K562 (cell line): Measurements from ENCODE around the gene BCR. TPM values are rescaled to one million over a fixed set of nuclear protein-coding genes. Genes with fewer than 3 reads are reported as not detected.

Experiments used
- ATAC-seq: fragments of 200-7000 bp; cut with Tn5 transposase; 3 replicates; pipeline ENCODE4 v1.9.1; 2020; ENCODE audit warnings: moderate library complexity
- BruUV-seq: library from RNA; stranded (reverse); fragments of 400-500 nt; replicated peaks from 2 replicates; lab custom pipeline; 2021; lab: Mats Ljungman, UMichigan
- CTCF ChIA-PET: fragments of 300-600 bp; formaldehyde crosslinking; extraction: SDS; loops from one replicate; lab custom pipeline; 2021; ENCODE audit warnings: low intra/inter-chr PET ratio; lab: Yijun Ruan, JAX
- POLR2A ChIA-PET: fragments of 300-600, 350-650 bp; sonication (Branson Sonifier 250); formaldehyde crosslinking; extraction: SDS; loops from one replicate; lab custom pipeline; 2021; ENCODE audit warnings: antibody characterized with exemption, inconsistent platforms; lab: Yijun Ruan, JAX
- DNase-seq, 4 experiments: peaks; one replicate each; pipeline versions ENCODE4 v3.0.0 to v3.0.0-alpha.2; 2011 to 2018; ENCODE audit warnings: low spot score in 3 of 4, mixed read lengths in 3 of 4; ENCODE audit errors: extremely low read depth in 1 of 4
- FAIRE-seq: peaks from 2 replicates; lab custom pipeline; 2011; peaks lifted over from hg19 to GRCh38; lab: Jason Lieb, UNC
- H2AFZ ChIP-seq: 2 replicates; pipeline ENCODE4 v1.6.0; 2011; ENCODE audit warnings: low read depth, low read length, control low read depth, inconsistent platforms
- H3K27ac ChIP-seq: fragments of 200-600 bp; 3 replicates; pipeline ENCODE4 v1.8.0; 2011; ENCODE audit warnings: low read depth, mild to moderate bottlenecking, control low read depth, inconsistent platforms, low read length, moderate library complexity, mixed read lengths; ENCODE audit errors: extremely low read depth
- H3K27me3 ChIP-seq, 2 experiments: fragments of 300-600 bp in 1 of 2; 2 replicates in 1 of 2; 3 replicates in 1 of 2; pipeline versions ENCODE4 v1.6.0 to v1.8.0; 2011; ENCODE audit warnings: inconsistent platforms in 2 of 2, low read length in 2 of 2, mild to moderate bottlenecking in 1 of 2, mixed read lengths in 1 of 2, moderate library complexity in 1 of 2; ENCODE audit not compliant: control insufficient read depth in 2 of 2, insufficient read depth in 2 of 2
- H3K36me3 ChIP-seq: fragments of 300-600 bp; 3 replicates; pipeline ENCODE4 v1.8.0; 2011; ENCODE audit warnings: mild to moderate bottlenecking, low read length, inconsistent platforms; ENCODE audit not compliant: control insufficient read depth, insufficient read depth
- H3K4me1 ChIP-seq, 2 experiments: fragments of 200-600 bp in 1 of 2; replicated peaks in 1 of 2; 2 replicates in 1 of 2; 3 replicates in 1 of 2; pipeline versions ENCODE4 v1.5.1 to v1.8.0; 2011; ENCODE audit warnings: inconsistent platforms in 2 of 2, low read length in 2 of 2, mild to moderate bottlenecking in 1 of 2, mixed read lengths in 1 of 2, moderate library complexity in 1 of 2; ENCODE audit not compliant: control insufficient read depth in 2 of 2, insufficient read depth in 2 of 2
- H3K4me2 ChIP-seq: 2 replicates; pipeline ENCODE4 v1.6.1; 2011; ENCODE audit warnings: low read length, control low read depth, inconsistent platforms, mixed read lengths; ENCODE audit not compliant: insufficient read depth
- H3K4me3 ChIP-seq: fragments of 200-600 bp; sonication (generic), shearing (Covaris generic); 2 replicates; pipeline ENCODE4 v1.5.1; 2016; ENCODE audit warnings: control low read depth, inconsistent platforms
- H3K79me2 ChIP-seq: fragments of 200-600 bp; 3 replicates; pipeline ENCODE4 v1.8.0; 2011; ENCODE audit warnings: low read length, inconsistent platforms; ENCODE audit not compliant: control insufficient read depth, insufficient read depth
- H3K9ac ChIP-seq, 2 experiments: 2 replicates each; pipeline versions ENCODE4 v1.6.0 to v1.6.1; 2011; ENCODE audit warnings: low read depth in 2 of 2, low read length in 2 of 2, control low read depth in 1 of 2, inconsistent platforms in 1 of 2, mild to moderate bottlenecking in 1 of 2, mixed read lengths in 1 of 2; ENCODE audit not compliant: insufficient read depth in 1 of 2
- H3K9me1 ChIP-seq: one replicate; pipeline ENCODE4 v1.6.0; 2011; ENCODE audit warnings: inconsistent platforms, mild to moderate bottlenecking, low read length, moderate library complexity; ENCODE audit not compliant: control insufficient read depth, insufficient read depth
- H3K9me3 ChIP-seq: replicated peaks from 2 replicates; pipeline ENCODE4 v1.5.1; 2011; ENCODE audit warnings: low read depth, low read length, inconsistent platforms; ENCODE audit not compliant: control insufficient read depth, insufficient read depth
- H4K20me1 ChIP-seq: replicated peaks from 2 replicates; pipeline ENCODE4 v1.6.1; 2011; ENCODE audit warnings: low read length, inconsistent platforms, mixed read lengths; ENCODE audit not compliant: control insufficient read depth, insufficient read depth
- CEBPZ ChIP-seq: fragments of 150-350 bp; IDR thresholded peaks from 2 replicates; pipeline ENCODE4 v1.6.1; 2014; ENCODE audit warnings: low read depth, mild to moderate bottlenecking, low read length, borderline replicate concordance
- CUX1 ChIP-seq: fragments of 200-800 bp; sonication (Bioruptor generic); IDR thresholded peaks from 2 replicates; pipeline ENCODE4 v1.6.1; 2016; ENCODE audit warnings: missing genetic modification characterization, missing compliant biosample characterization
- EP300 ChIP-seq: IDR thresholded peaks from 2 replicates; pipeline ENCODE4 v1.6.1; 2012; ENCODE audit warnings: low read length, improper control_type of control experiment
- HNRNPH1 ChIP-seq: fragments of 200-400 bp; formaldehyde crosslinking; optimal IDR thresholded peaks from 2 replicates; pipeline ENCODE3; 2017; ENCODE audit warnings: low read depth, mild to moderate bottlenecking, low read length, moderate library complexity
- SMARCE1 ChIP-seq: fragments of 450-650 bp; IDR thresholded peaks from 2 replicates; pipeline ENCODE4 v1.7.1; 2016; ENCODE audit warnings: mild to moderate bottlenecking
- ZNF518B ChIP-seq: fragments of 250-450 bp; sonication (Bioruptor Pico); IDR thresholded peaks from 2 replicates; pipeline ENCODE4 v1.5.0; 2021; ENCODE audit warnings: mild to moderate bottlenecking, moderate library complexity
- WGBS: fragments of 100-300 bp; shearing (Covaris generic); methylation state at CpG from one replicate; pipeline ENCODE4 v1.1.6; 2016; ENCODE audit warnings: low coverage, mixed read lengths; ENCODE audit not compliant: insufficient coverage; ENCODE audit errors: missing lambda C conversion rate; 5-methylcytosine and 5-hydroxymethylcytosine counted together
- in situ Hi-C: fragments of 300-500 bp; cut with MboI; formaldehyde crosslinking; loops from 4 replicates; pipeline ENCODE4 v1.15.0; 2018; ENCODE audit warnings: inconsistent platforms, mixed read lengths
- intact Hi-C: fragments of 100-400 bp; cut with micrococcal nuclease; formaldehyde crosslinking; loops from 2 replicates; pipeline ENCODE4 v1.14.2; 2022
- polyA plus RNA-seq, 8 experiments: library from polyadenylated mRNA; depleted of rRNA in 4 of 8; stranded (reverse) in 5 of 8; unstranded in 3 of 8; fragments of >200 nt; fragmentation: Nextera tagmentation in 2 of 8; fragmentation: Illumina TruSeq in 1 of 8; extraction: Ambion mirVana in 2 of 8; extraction: Trizol in 1 of 8; gene quantifications; 2 replicates each; pipeline versions ENCODE4 v1.2.1 to v1.2.3, GENCODE V29; 2011 to 2014; ENCODE audit warnings: inconsistent platforms in 1 of 8, missing spikeins in 1 of 8
- total RNA-seq, 7 experiments: library from RNA; depleted of rRNA in 6 of 7; stranded (reverse); fragments of >200 nt in 6 of 7; fragmentation: Illumina TruSeq in 2 of 7; extraction: Trizol in 2 of 7; gene quantifications; 2 replicates each; pipeline versions ENCODE4 v1.2.1 to v1.2.3, GENCODE V29; 2011 to 2021; ENCODE audit warnings: low replicate concordance in 1 of 7

Gene BCR
- total and polyA plus RNA-seq, 9 of the 15 experiments (the other 6 are each of a cell fraction or from before 2014, with no cell fraction given), result 0.41 to 150 (median 45.6) TPM

GRCh38 chr22:23243859-23244689, 63.8 kb downstream of the BCR start (continued):
- TF ChIP-seq CEBPZ, result no peak

DNA sequence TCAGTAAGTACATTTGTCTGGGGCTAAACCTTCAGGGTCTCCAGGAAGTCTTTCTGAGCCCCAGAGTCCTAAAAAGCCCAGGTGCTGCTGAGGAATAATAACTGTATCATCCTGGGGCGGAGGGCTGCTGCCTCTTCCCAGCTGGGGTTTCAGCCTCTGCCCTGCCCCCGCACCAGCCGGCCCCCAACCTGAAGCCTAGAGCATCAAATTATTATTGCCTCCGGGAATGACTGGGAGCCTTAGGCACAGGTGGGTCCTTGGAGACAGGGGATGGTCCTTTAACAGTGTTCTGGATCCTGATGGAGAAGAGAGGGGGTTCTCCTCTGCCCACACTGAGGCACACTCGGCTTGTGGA, 64.4 kb downstream of the BCR start:
- ChIA-PET CTCF (no interaction called here), POLR2A (interaction anchor here (0.6 to 13.0 kb wide), 8 partner anchors 10 to 99 kb away, joined by 3 to 351 read pairs (median 4); partner anchors contain the start of gene RAB36)
- 85% methylated on average over 5 of the region's 5 CpGs for WGBS
- Histone ChIP-seq H4K20me1 (peaks cover 62% of the 10 kb centered on the region), H3K9ac (peak overlapping the region in 1 of 2 experiments; percentile 59; a peak in 2 of 4 replicates), H3K27ac (no peak overlapping the region), H3K9me1 (peaks cover 57% of the 10 kb centered on the region), H3K9me3 (no peaks in the 10 kb centered on the region), H3K4me2 (no peak overlapping the region), H3K79me2 (peaks cover 85% of the 10 kb centered on the region), H2AFZ (no peak overlapping the region), H3K4me3 (no peak overlapping the region), H3K4me1 (peaks cover 36 to 55% of the 10 kb centered on the region in 2 experiments), H3K36me3 (peaks cover 16% of the 10 kb centered on the region; the same call in 2 of the 3 replicates), H3K27me3 (no peaks in the 10 kb centered on the region)
- in situ Hi-C loops, result no loop called here
- ATAC-seq (no peak), FAIRE-seq (no peak), DNase-seq (peak in 2 of 4 experiments; percentile 60 to 67)
- BruUV-seq, result no TSS peak
- intact Hi-C loops, result no loop called here
- no peak for TF ChIP-seq EP300
- TF ChIP-seq SMARCE1, result no peak
- TF ChIP-seq ZNF518B (CRISPR knock-in tag), result no peak
- TF ChIP-seq HNRNPH1, result no peak
- no peak for TF ChIP-seq CUX1
